Spleen (tissue), 11 donors: ENCODE measurements around the gene ANKRD52. TPM values are rescaled to one million over a fixed set of nuclear protein-coding genes. Genes with fewer than 3 reads are reported as not detected.

ENCODE experiments used
- DNase-seq: peaks from one replicate; pipeline ENCODE4 v3.0.0-alpha.2; 2020
- H3K27ac ChIP-seq, 8 donors: fragments of 200-600 bp; sonication (generic) in 7 of 8; 1 replicate in 4 of 8; 2 replicates in 4 of 8; pipeline versions ENCODE4 v1.5.0 to v1.8.0; 2016 to 2021; ENCODE audit warnings: inconsistent platforms in 4 of 8, mild to moderate bottlenecking in 4 of 8, moderate library complexity in 1 of 8
- H3K27me3 ChIP-seq, 7 donors: fragments of 200-600 bp; sonication (generic) in 6 of 7; replicated peaks in 1 of 7; 1 replicate in 4 of 7; 2 replicates in 3 of 7; pipeline versions ENCODE4 v1.5.0 to v1.8.0; 2016 to 2021; ENCODE audit warnings: inconsistent platforms in 3 of 7, mild to moderate bottlenecking in 1 of 7
- H3K36me3 ChIP-seq, 6 donors: fragments of 200-600 bp; sonication (generic) in 5 of 6; 1 replicate in 4 of 6; 2 replicates in 2 of 6; pipeline versions ENCODE4 v1.5.0 to v1.8.0; 2016 to 2021; ENCODE audit warnings: inconsistent platforms in 2 of 6
- H3K4me1 ChIP-seq, 6 donors: fragments of 200-600 bp; sonication (generic) in 5 of 6; 1 replicate in 3 of 6; 2 replicates in 3 of 6; pipeline versions ENCODE4 v1.5.0 to v1.8.0; 2016 to 2021; ENCODE audit warnings: inconsistent platforms in 3 of 6
- H3K4me3 ChIP-seq, 8 donors: fragments of 200-600 bp; sonication (generic) in 7 of 8; 1 replicate in 4 of 8; 2 replicates in 4 of 8; pipeline versions ENCODE4 v1.5.0 to v1.8.0; 2016 to 2021; ENCODE audit warnings: inconsistent platforms in 4 of 8, mild to moderate bottlenecking in 4 of 8, moderate library complexity in 2 of 8
- H3K9me3 ChIP-seq, 8 donors: fragments of 200-600 bp; sonication (generic) in 7 of 8; 1 replicate in 4 of 8; 2 replicates in 4 of 8; pipeline versions ENCODE4 v1.5.0 to v1.8.0; 2016 to 2021; ENCODE audit warnings: inconsistent platforms in 4 of 8
- POLR2A ChIP-seq, 3 donors: fragments of 450-650 bp; IDR thresholded peaks; one replicate each; pipeline ENCODE4 v1.5.1; 2017; ENCODE audit warnings: antibody characterized with exemption in 3 of 3, mild to moderate bottlenecking in 1 of 3
- POLR2AphosphoS5 ChIP-seq, 3 donors: sonication (generic); formaldehyde crosslinking; IDR thresholded peaks; one replicate each; pipeline ENCODE4 v1.5.1; 2017; ENCODE audit warnings: antibody characterized with exemption in 3 of 3
- WGBS, 5 donors: extraction: QIAGEN DNeasy Blood & Tissue Kit in 3 of 5; methylation state at CpG; one replicate each; pipeline versions ENCODE4 v1.1.5 to v1.1.7; 2013 to 2018; 5-methylcytosine and 5-hydroxymethylcytosine counted together
- intact Hi-C: fragments of 100-400 bp; cut with DNase I; formaldehyde crosslinking; loops from one replicate; pipeline ENCODE4 v1.15.0; 2023; ENCODE audit warnings: low total_unique reads
- polyA plus RNA-seq, 3 donors: library from polyadenylated mRNA; stranded (reverse); fragments of 200-250 nt; gene quantifications; one replicate each; pipeline ENCODE4 v1.2.1, GENCODE V29; 2013
- total RNA-seq, 7 donors: library from RNA; depleted of rRNA in 3 of 7; stranded (reverse); fragments of >200 nt in 3 of 7; fragmentation: NEBNext Ultra II Directional in 4 of 7; extraction: Animal tissue kit (Norgen Biotek cat#: 25700) in 4 of 7; gene quantifications; one replicate each; pipeline versions ENCODE4 v1.1.0 to v1.2.1, GENCODE V29; 2016 to 2021
- TF ChIP-seq, protein P1 (sequence below), 11 experiments: fragments of 200-600 bp in 7 of 11; fragments of 450-650 bp in 4 of 11; sonication (generic) in 4 of 11; IDR thresholded peaks in 8 of 11; conservative IDR thresholded peaks in 3 of 11; 1 replicate in 7 of 11; 2 replicates in 4 of 11; pipeline versions ENCODE4 v1.4.0 to v1.8.0; 2016 to 2021; ENCODE audit warnings: antibody characterized with exemption in 11 of 11, inconsistent platforms in 4 of 11, mild to moderate bottlenecking in 1 of 11
- donor health status: healthy with polysubstance abuse.
- donor health status: DM: no; HTN: no; CAD: no; lungs with moderate emphysema.
- donor health status: DM: no; HTN: no; CAD: no.
- donor health status: Bipolar disorder and iron deficiency.
- donor health status: healthy.
- donor health status: DM: no; HTN: no; CAD: no.
- donor health status: DM: yes; HTN: yes; CAD: no.

ANKRD52 gene
- total and polyA plus RNA-seq, 10 donors: 2.2 to 35.2 (median 25.5) TPM

GRCh38 chr12:56241424-56242303 lies 16.5 kb downstream of the ANKRD52 start:
- Histone ChIP-seq H3K4me3 (no peak overlapping the region), H3K4me1 (peaks cover 0 to 24% (median 0%) of the 10 kb centered on the region in 6 donors), H3K9me3 (no peaks in the 10 kb centered on the region), H3K27me3 (no peaks in the 10 kb centered on the region), H3K36me3 (peaks cover 4 to 100% (median 77%) of the 10 kb centered on the region in 6 donors), H3K27ac (no peak overlapping the region)
- intact Hi-C loops: no loop called here
- DNase-seq: no peak
- WGBS, 5 donors: 76 to 89% (median 86%) methylated on average over 9 of the region's 9 CpGs
- TF ChIP-seq POLR2A (IDR thresholded peaks at IDR 0.05) (no peak), POLR2AphosphoS5 (IDR thresholded peaks at IDR 0.05) (no peak)
- TF ChIP-seq, protein P1, sequence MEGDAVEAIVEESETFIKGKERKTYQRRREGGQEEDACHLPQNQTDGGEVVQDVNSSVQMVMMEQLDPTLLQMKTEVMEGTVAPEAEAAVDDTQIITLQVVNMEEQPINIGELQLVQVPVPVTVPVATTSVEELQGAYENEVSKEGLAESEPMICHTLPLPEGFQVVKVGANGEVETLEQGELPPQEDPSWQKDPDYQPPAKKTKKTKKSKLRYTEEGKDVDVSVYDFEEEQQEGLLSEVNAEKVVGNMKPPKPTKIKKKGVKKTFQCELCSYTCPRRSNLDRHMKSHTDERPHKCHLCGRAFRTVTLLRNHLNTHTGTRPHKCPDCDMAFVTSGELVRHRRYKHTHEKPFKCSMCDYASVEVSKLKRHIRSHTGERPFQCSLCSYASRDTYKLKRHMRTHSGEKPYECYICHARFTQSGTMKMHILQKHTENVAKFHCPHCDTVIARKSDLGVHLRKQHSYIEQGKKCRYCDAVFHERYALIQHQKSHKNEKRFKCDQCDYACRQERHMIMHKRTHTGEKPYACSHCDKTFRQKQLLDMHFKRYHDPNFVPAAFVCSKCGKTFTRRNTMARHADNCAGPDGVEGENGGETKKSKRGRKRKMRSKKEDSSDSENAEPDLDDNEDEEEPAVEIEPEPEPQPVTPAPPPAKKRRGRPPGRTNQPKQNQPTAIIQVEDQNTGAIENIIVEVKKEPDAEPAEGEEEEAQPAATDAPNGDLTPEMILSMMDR (IDR thresholded peaks at IDR 0.05 in 8 of 11, conservative IDR thresholded peaks at IDR 0.05 in 3 of 11): no peak

GRCh38 chr12:56237552-56237951 lies 20.6 kb downstream of the ANKRD52 start:
- TF ChIP-seq POLR2A (IDR thresholded peaks at IDR 0.05): no peak
- TF ChIP-seq POLR2AphosphoS5 (IDR thresholded peaks at IDR 0.05): no peak
- TF ChIP-seq, protein P1 (IDR thresholded peaks at IDR 0.05 in 8 of 11, conservative IDR thresholded peaks at IDR 0.05 in 3 of 11): no peak
- WGBS, 5 donors: 75 to 87% (median 84%) methylated on average over 10 to 11 of the region's 11 CpGs
- no peak for DNase-seq
- H3K36me3 ChIP-seq: peaks cover 0 to 68% (median 40%) of the 10 kb centered on the region in 6 donors
- H3K27ac ChIP-seq: no peak overlapping the region
- H3K4me3 ChIP-seq: no peak overlapping the region
- no peaks in the 10 kb centered on the region for H3K9me3 ChIP-seq
- peaks cover 0 to 6% (median 0%) of the 10 kb centered on the region in 6 donors for H3K4me1 ChIP-seq
- intact Hi-C loops: no loop called here
- no peaks in the 10 kb centered on the region for H3K27me3 ChIP-seq

- WGBS, 5 donors: 61 to 79% (median 72%) methylated on average over 3 to 5 of the region's 5 CpGs
- H3K27me3 ChIP-seq: no peaks in the 10 kb centered on the region
- no peak overlapping the region for H3K4me3 ChIP-seq
- H3K36me3 ChIP-seq: peaks cover 0 to 63% (median 34%) of the 10 kb centered on the region in 6 donors
- no peak for TF ChIP-seq POLR2A (IDR thresholded peaks at IDR 0.05)
- TF ChIP-seq, protein P1 (IDR thresholded peaks at IDR 0.05 in 8 of 11, conservative IDR thresholded peaks at IDR 0.05 in 3 of 11): no peak
- no peak for TF ChIP-seq POLR2AphosphoS5 (IDR thresholded peaks at IDR 0.05)
- H3K4me1 ChIP-seq: peaks cover 0 to under 1% (median 0%) of the 10 kb centered on the region in 6 donors
- no peaks in the 10 kb centered on the region for H3K9me3 ChIP-seq
- DNase-seq: no peak
- intact Hi-C loops: no loop called here
- H3K27ac ChIP-seq: no peak overlapping the region
Observed at GRCh38 chr12:56236985-56237384, 21.2 kb downstream of the ANKRD52 start.

DNA sequence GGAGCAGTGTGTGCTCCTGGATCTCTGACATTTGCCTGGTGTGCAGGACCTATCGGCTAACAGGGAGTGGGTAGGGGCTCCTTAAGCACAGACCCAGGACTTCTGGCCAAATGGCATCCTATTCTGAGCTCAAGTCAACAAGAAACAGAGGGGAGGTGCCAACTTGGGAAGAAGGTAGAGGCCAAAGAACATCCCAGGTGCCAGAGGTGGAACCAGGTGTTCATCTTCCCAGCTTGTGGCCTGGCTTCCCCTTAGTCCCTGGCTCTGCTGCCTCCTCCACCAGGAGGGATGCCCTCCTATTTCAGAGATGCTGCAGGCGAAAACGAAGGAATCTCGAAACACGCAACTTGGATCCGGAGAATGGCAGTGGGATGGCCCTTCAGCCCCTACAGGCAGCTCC lies 22.1 kb downstream of the ANKRD52 start:
- intact Hi-C loops: no loop called here
- H3K4me3 ChIP-seq: no peak overlapping the region
- H3K27ac ChIP-seq: no peak overlapping the region
- H3K27me3 ChIP-seq: no peaks in the 10 kb centered on the region
- H3K9me3 ChIP-seq: no peaks in the 10 kb centered on the region
- peaks cover 0 to 54% (median 26%) of the 10 kb centered on the region in 6 donors for H3K36me3 ChIP-seq
- no peak for DNase-seq
- TF ChIP-seq POLR2AphosphoS5 (IDR thresholded peaks at IDR 0.05): no peak
- no peak for TF ChIP-seq POLR2A (IDR thresholded peaks at IDR 0.05)
- TF ChIP-seq, protein P1 (IDR thresholded peaks at IDR 0.05 in 8 of 11, conservative IDR thresholded peaks at IDR 0.05 in 3 of 11): no peak
- 91 to 97% (median 96%) methylated on average over 6 of the region's 6 CpGs for WGBS, 5 donors
- H3K4me1 ChIP-seq: no peaks in the 10 kb centered on the region
